ENCODE data around the gene ZNF808. TPM values are rescaled to one million over a fixed set of nuclear protein-coding genes. Genes with fewer than 3 reads are reported as not detected.
A peak's percentile ranks its signal among the peaks of the same experiment; 100 is the strongest.
"Not testable (repeated sequence)": the region's sequence is repeated elsewhere in the genome, so short reads cannot be mapped to it uniquely, and the experiment has no call there.

The ZNF808 gene
- total RNA-seq, 1 donor from 2014 or later: 28.5 TPM

GRCh38 chr19:52590728-52591127 lies 63.3 kb downstream of the ZNF808 start:
- DNase-seq (no peak), ATAC-seq (no peak)
- H3K4me1 ChIP-seq: no peaks in the 10 kb centered on the region
- H3K27ac ChIP-seq: no peak overlapping the region
- intact Hi-C loops (cut with DNase I): no loop called here
- H3K27me3 ChIP-seq (ENCODE audit: low read depth): no peaks in the 10 kb centered on the region
- H3K9me3 ChIP-seq: peaks cover under 1% of the 10 kb centered on the region
- no peak overlapping the region for H3K4me3 ChIP-seq
- H3K36me3 ChIP-seq: peaks cover 19% of the 10 kb centered on the region
- TF ChIP-seq CTCF (IDR thresholded peaks at IDR 0.05): no peak

GRCh38 chr19:52592301-52592700 lies 64.8 kb downstream of the ZNF808 start:
- Histone ChIP-seq H3K27me3 (ENCODE audit: low read depth) (no peaks in the 10 kb centered on the region), H3K4me1 (no peaks in the 10 kb centered on the region), H3K27ac (no peak overlapping the region), H3K4me3 (no peak overlapping the region), H3K36me3 (peaks cover 29% of the 10 kb centered on the region), H3K9me3 (no peaks in the 10 kb centered on the region)
- ATAC-seq (no peak), DNase-seq (no peak)
- no peak for TF ChIP-seq CTCF (IDR thresholded peaks at IDR 0.05)
- intact Hi-C loops (cut with DNase I): no loop called here

- H3K4me1 ChIP-seq; H3K4me3 ChIP-seq; H3K27ac ChIP-seq; DNase-seq; H3K9me3 ChIP-seq; H3K27me3 ChIP-seq (ENCODE audit: low read depth); ATAC-seq; intact Hi-C loops (cut with DNase I): not testable (repeated sequence)
- H3K36me3 ChIP-seq: peaks cover 29% of the 10 kb centered on the region
These were observed 66.0 kb downstream of the ZNF808 start for GRCh38 chr19:52593441-52593840.

- peaks cover 16% of the 10 kb centered on the region for H3K4me1 ChIP-seq
- no peak overlapping the region for H3K4me3 ChIP-seq
- ATAC-seq: no peak
- intact Hi-C loops (cut with DNase I): no loop called here
- H3K27me3 ChIP-seq (ENCODE audit: low read depth): no peaks in the 10 kb centered on the region
- peaks cover 17% of the 10 kb centered on the region for H3K36me3 ChIP-seq
- no peak for TF ChIP-seq CTCF (IDR thresholded peaks at IDR 0.05)
- DNase-seq: no peak
- no peak overlapping the region for H3K27ac ChIP-seq
- no peaks in the 10 kb centered on the region for H3K9me3 ChIP-seq
These were observed 71.8 kb downstream of the ZNF808 start for GRCh38 chr19:52599241-52599640.

- Histone ChIP-seq H3K9me3 (no peaks in the 10 kb centered on the region), H3K4me3 (peak overlapping the region; percentile 74), H3K27me3 (ENCODE audit: low read depth) (no peaks in the 10 kb centered on the region), H3K4me1 (peaks cover 16% of the 10 kb centered on the region), H3K27ac (peak overlapping the region; percentile 74), H3K36me3 (peaks cover 11% of the 10 kb centered on the region)
- no peak for TF ChIP-seq CTCF (IDR thresholded peaks at IDR 0.05)
- intact Hi-C loops (cut with DNase I): no loop called here
- DNase-seq: peak; percentile 54
- ATAC-seq: peak in 1 of 2 donors; percentile 31
These were observed 73.2 kb downstream of the ZNF808 start for GRCh38 chr19:52600639-52601024.

GRCh38 chr19:52601025-52601973 lies 73.8 kb downstream of the ZNF808 start:
- Histone ChIP-seq H3K27ac (peak overlapping the region; percentile 74), H3K36me3 (peaks cover 4% of the 10 kb centered on the region), H3K4me3 (peak overlapping the region; percentile 74), H3K9me3 (peaks cover 1% of the 10 kb centered on the region), H3K27me3 (ENCODE audit: low read depth) (no peaks in the 10 kb centered on the region), H3K4me1 (peaks cover 16% of the 10 kb centered on the region)
- intact Hi-C loops (cut with DNase I): no loop called here
- peak; percentile 96 for DNase-seq
- peak; percentile 42 for TF ChIP-seq CTCF (IDR thresholded peaks at IDR 0.05)
- ATAC-seq: peak; percentile 98 to 99

GRCh38 chr19:52601974-52602366 lies 74.5 kb downstream of the ZNF808 start:
- Histone ChIP-seq H3K27ac (peak overlapping the region; percentile 74), H3K4me1 (peaks cover 16% of the 10 kb centered on the region), H3K4me3 (peak overlapping the region; percentile 74)
- intact Hi-C loops (cut with DNase I); H3K9me3 ChIP-seq; H3K27me3 ChIP-seq (ENCODE audit: low read depth); H3K36me3 ChIP-seq; DNase-seq: not testable (repeated sequence)
- peak in 1 of 2 donors; percentile 8 for ATAC-seq
